Right ventricle myocardium superior (tissue), 1 donor: Measurements from ENCODE around the gene OPCML. TPM values are rescaled to one million over a fixed set of nuclear protein-coding genes. Genes with fewer than 3 reads are reported as not detected.
A peak's percentile ranks its signal among the peaks of the same experiment; 100 is the strongest.

Experiments used
- ATAC-seq: fragments of 200-7000 bp; cut with Tn5 transposase; one replicate; pipeline ENCODE4 v1.9.1; 2020; ENCODE audit warnings: mild to moderate bottlenecking; ENCODE audit not compliant: poor library complexity
- DNase-seq: peaks from one replicate; pipeline ENCODE4 v3.0.0-alpha.2; 2020
- intact Hi-C: fragments of 100-400 bp; cut with DNase I; formaldehyde crosslinking; loops from one replicate; pipeline ENCODE4 v1.11.2; 2022
- total RNA-seq: library from RNA; stranded (reverse); fragmentation: NEBNext Ultra II Directional; extraction: Animal tissue kit (Norgen Biotek cat#: 25700); gene quantifications from one replicate; pipeline ENCODE4 v1.2.1, GENCODE V29; 2021
- donor health status: DM: no; HTN: yes; CAD: no; lungs with severe emphysema.

Gene OPCML
- total RNA-seq, 1 donor from 2014 or later, result 0.59 TPM

DNA sequence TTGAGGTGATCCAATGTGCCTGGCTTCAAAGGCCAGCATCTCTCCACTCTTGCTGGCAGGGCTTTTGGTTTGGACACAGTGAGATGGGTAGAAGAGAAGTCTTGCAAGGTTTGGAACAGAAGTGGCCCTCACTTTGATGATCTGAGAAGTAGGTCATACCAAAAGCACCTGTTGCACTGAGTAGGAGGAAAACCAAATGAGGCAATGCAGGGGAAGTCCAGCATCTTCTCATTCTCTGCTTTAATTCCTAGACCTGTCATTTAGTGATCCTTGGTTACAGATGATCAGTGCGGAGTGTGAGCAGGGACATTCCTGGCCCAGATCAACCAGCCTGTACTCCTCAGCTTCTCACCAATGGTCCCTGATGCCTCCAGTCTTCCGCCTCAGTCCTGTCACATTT, 990.5 kb downstream of the OPCML start:
- ATAC-seq, result no peak
- intact Hi-C loops, result no loop called here
- no peak for DNase-seq

GRCh38 chr11:132540581-132540980, 991.7 kb downstream of the OPCML start:
- peak; percentile 59 for ATAC-seq
- intact Hi-C loops, result no loop called here
- no peak for DNase-seq

DNA sequence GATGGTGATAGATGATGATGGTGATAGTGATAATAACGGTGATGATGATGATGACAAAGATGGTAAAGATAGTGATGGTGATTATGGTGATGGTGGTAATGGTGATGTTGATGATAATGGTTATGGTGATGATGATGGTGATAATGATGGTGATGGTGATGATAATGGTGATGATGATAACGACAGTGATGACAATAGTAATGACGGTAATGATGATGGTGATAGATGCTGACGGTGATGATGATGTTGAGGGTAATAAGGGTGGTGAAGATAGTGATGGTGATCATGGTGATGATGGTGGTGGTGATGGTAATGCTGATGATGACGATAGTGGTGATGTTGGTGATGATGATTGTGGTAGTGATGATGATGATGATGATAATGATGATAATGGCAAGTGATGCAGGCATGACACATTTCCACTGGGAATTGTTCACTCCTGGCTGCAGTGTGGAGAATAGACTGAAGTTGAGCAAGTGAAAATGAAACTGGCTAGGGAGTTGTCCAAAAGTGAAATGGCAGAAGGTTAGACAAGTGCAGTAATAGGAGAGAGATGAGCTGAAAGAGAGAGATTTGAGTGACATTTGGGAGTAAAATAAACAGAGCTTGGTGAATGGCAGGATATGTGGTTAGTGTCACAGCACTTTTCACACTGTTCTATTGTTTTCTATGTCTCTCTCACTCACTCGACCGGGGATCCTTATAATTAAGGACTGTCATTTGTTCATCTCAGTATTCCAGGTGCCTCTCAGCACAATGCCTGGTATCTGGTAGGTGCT, 992.5 kb downstream of the OPCML start:
- intact Hi-C loops, result no loop called here
- DNase-seq (no peak), ATAC-seq (no peak)

DNA sequence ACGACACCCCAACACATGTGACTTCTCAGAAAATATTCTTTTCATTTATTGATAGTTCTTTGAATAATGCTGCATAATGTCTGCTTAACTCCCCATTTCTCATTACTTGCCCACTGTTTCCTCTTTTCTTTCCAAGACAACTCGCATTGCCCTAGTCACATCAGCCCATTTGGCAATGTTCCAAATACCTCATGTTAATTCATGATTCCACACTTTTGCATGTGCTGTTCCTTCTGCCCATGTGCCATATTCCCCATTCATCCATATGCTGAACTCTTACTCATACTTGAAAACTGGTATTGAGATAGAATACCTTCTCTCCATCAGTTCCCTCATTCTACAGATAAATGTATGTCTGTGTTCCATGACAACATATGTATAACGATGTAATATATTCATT, 993.7 kb downstream of the OPCML start:
- intact Hi-C loops, result no loop called here
- no peak for ATAC-seq
- DNase-seq, result no peak

- intact Hi-C loops, result no loop called here
- DNase-seq (no peak), ATAC-seq (no peak)
These were observed 996.5 kb downstream of the OPCML start for GRCh38 chr11:132535830-132536229.

DNA sequence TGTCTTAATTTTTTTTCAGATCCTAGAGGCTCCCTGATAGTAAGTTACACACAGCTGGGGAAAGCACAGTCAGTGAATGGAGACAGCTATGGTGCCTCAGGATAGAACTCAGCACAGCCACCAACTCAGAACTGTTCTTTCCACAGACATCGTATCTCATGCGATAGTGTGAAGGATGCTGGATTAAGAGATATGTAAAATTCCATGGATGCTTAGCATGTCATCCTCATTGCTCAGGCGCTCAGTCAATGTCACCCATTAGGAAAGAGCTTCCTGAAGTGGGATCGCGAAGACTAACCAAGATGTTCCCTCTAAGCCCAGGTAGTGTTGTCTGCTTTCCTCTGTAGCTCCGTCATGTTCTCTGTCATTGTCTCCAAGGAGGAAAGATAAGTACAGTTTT, 1000.4 kb downstream of the OPCML start:
- DNase-seq, result no peak
- intact Hi-C loops, result no loop called here
- ATAC-seq, result no peak

- intact Hi-C loops, result no loop called here
- ATAC-seq, result no peak
- DNase-seq, result no peak
These were observed 1004.1 kb downstream of the OPCML start for GRCh38 chr11:132528181-132528580.

- intact Hi-C loops, result no loop called here
- ATAC-seq, result no peak
- DNase-seq, result no peak
These were observed 1008.4 kb downstream of the OPCML start for GRCh38 chr11:132523929-132524328.

- DNase-seq, result no peak
These were observed 1012.1 kb downstream of the OPCML start for GRCh38 chr11:132520199-132520598.

GRCh38 chr11:132519241-132519815, 1013.0 kb downstream of the OPCML start:
- DNase-seq, result no peak
- intact Hi-C loops, result no loop called here
- no peak for ATAC-seq

More at GRCh38 chr11:132520199-132520598, 1012.1 kb downstream of the OPCML start:
- intact Hi-C loops, result no loop called here
- no peak for ATAC-seq

- intact Hi-C loops, result no loop called here
- DNase-seq, result no peak
- no peak for ATAC-seq
These were observed 1027.7 kb downstream of the OPCML start for GRCh38 chr11:132504501-132505041.

- intact Hi-C loops, result no loop called here
- ATAC-seq, result no peak
- DNase-seq, result no peak
These were observed 1030.9 kb downstream of the OPCML start for GRCh38 chr11:132501356-132501755.

DNA sequence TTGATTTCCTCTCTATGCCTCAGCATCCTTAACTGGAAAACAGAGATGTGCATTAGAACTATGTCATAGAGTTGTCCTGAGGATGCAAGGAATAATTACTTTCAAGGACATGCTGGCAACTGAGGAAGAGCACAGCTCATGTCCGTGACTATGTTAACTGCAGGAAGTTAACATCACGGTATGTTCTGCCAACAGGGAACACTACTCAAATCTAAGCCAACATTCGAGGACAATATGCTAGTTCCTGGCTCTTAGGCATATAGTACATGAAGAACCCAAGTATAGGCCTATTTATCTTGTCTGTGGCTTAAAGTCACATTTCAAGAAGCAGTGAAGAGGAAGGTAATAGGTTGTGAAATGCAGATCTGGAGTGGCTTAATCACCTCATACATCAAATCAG, 1032.6 kb downstream of the OPCML start:
- intact Hi-C loops, result no loop called here

DNA sequence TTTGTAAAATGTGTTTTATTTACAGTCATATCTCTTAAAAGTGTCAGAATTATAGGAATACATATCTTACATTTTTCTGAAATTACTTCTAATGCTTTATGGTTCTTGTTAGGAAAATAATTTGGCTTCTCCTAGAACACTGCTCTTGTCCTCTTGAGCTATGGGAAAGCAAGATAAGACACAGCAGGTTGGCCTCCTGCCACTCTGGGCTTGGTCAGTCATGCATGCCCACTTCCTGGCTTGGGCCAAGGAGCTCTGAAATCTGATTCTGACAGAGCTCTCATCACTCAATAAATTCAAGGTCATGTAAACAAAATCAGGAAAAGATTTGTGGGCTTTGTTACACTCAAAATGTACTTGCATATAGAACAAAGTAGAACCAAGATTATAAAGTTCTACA, 1036.0 kb downstream of the OPCML start:
- intact Hi-C loops, result no loop called here
- ATAC-seq (no peak), DNase-seq (no peak)

More for the DNA sequence above, 1032.6 kb downstream of the OPCML start:
- ATAC-seq, result no peak
- DNase-seq, result no peak

GRCh38 chr11:132493801-132494200, 1038.5 kb downstream of the OPCML start:
- DNase-seq (no peak), ATAC-seq (no peak)
- intact Hi-C loops, result no loop called here

GRCh38 chr11:132490978-132491377, 1041.3 kb downstream of the OPCML start:
- ATAC-seq (no peak), DNase-seq (no peak)
- intact Hi-C loops, result no loop called here

- no peak for DNase-seq
- intact Hi-C loops, result no loop called here
- no peak for ATAC-seq
These were observed 1046.2 kb downstream of the OPCML start for GRCh38 chr11:132486060-132486459.

DNA sequence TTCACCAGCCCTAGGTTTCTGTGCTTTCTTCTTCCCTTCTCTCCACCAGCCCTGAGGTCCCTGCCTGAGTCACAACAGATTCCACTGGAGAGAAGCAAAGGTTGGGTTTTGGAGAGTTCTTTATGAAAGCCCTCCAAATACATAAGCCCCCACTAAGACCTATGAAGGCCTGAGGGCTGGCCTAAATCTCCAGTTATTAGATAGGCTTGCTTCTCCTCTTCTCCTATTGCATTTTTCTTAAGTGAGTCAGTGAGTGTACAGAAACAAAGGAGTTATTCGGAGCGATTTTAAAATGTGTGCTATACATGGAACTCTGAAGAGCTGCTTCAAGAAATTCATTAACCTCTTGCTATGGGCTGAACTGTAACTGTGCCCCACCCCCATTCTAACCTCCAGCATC, 1057.3 kb downstream of the OPCML start:
- intact Hi-C loops, result no loop called here
- no peak for DNase-seq
- ATAC-seq, result no peak

DNA sequence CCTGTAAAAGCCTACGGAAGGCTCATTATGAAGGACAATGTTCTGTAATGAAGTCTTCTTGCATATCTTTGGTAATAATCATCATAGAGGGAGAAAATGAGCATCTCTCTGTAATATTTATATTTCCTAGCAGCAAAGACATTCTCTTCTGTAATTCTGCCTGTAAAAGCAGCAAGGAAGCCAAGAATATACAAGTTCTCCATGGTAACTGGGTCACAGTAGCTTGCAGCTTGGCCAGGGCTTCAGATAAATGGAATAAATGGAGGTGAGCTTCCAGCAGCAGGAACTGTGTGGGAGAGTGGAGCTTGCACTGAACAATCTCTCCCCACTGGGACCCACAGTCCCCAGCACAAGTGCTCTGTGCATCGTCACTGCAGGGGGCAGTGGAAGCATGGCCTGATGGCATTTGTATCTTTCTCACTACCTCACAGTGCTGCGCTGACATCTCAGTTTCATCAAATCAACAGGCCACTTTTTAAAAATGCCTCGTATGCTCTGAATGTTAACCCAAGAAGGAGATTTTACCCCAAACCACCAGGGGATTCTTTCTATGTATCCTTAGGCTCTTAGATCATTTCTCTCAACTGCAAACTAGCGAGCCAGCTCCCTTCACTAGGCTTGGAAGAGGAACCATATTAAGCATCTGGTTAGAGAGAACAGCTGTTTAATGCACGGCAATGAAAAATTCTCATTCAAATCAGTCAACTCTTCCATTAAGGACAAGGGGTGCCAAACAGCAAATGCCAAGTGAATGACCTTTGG, 1059.7 kb downstream of the OPCML start:
- ATAC-seq (no peak), DNase-seq (no peak)
- intact Hi-C loops, result no loop called here

GRCh38 chr11:132471466-132471865, 1060.8 kb downstream of the OPCML start:
- DNase-seq (no peak), ATAC-seq (no peak)
- intact Hi-C loops, result no loop called here
